GM19467 (cell line): Measurements from ENCODE around the gene ZNF862.

ENCODE experiments used
- ATAC-seq: cut with Tn5 transposase; IDR thresholded peaks from one replicate; pipeline ENCODE4 v1.9.1; 2021; ENCODE audit warnings: mild to moderate bottlenecking, moderate library complexity; ENCODE audit not compliant: unreplicated experiment

Gene ZNF862

GRCh38 chr7:149809215-149809614 lies 29.0 kb upstream of the ZNF862 start:
- no peak for ATAC-seq

DNA sequence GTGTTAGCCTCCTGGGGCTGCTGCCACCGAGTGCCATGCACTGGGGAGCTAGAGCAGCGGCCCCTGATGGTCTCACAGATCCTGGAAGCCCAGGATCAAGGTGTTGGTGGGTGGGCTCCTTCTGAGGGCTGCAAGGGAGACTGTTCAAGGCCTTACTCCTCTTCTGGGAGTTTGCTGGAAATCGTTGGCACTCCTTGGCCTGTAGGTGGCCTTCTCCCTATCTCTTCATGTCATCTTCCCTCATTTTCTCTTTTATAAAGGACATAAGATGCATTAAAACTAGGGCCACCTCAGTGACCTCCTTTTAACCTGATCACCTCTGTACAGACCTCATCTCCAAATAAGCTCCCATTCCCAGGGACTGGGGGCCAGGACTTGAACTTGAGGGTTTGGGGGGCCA lies 27.0 kb upstream of the ZNF862 start:
- ATAC-seq, result no peak

DNA sequence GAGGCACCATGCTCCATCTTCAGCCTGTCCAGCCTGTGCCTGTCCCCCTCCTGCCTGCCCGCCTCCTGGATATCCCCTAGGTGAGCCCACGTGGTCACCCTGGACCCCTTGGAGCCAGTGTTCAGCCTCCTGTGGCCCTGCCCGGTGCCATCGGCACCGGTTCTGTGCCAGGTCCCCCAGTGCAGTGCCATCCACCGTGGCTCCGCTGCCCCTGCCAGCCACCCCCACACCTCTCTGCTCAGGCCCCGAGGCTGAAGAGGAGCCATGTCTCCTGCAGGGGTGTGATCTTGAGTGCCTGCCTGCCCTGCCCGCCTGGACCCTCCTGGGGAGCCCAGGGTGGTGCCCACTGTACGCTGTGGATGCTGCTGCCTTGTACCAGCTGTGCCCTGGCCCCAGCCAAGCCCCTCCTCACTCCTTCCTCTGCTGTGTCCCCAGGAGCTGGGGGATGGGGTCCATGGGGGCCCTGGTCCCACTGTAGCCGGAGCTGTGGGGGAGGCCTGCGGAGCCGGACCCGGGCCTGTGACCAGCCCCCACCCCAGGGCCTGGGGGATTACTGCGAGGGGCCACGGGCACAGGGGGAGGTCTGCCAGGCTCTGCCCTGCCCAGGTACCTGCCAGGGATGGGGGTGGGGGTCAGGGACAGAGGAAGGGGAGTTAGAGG lies 26.2 kb upstream of the ZNF862 start:
- ATAC-seq, result no peak

GRCh38 chr7:149813254-149814035 lies 24.7 kb upstream of the ZNF862 start:
- no peak for ATAC-seq

- no peak for ATAC-seq
Observed at GRCh38 chr7:149814494-149814893, 23.7 kb upstream of the ZNF862 start.

GRCh38 chr7:149815121-149815520 lies 23.1 kb upstream of the ZNF862 start:
- no peak for ATAC-seq

DNA sequence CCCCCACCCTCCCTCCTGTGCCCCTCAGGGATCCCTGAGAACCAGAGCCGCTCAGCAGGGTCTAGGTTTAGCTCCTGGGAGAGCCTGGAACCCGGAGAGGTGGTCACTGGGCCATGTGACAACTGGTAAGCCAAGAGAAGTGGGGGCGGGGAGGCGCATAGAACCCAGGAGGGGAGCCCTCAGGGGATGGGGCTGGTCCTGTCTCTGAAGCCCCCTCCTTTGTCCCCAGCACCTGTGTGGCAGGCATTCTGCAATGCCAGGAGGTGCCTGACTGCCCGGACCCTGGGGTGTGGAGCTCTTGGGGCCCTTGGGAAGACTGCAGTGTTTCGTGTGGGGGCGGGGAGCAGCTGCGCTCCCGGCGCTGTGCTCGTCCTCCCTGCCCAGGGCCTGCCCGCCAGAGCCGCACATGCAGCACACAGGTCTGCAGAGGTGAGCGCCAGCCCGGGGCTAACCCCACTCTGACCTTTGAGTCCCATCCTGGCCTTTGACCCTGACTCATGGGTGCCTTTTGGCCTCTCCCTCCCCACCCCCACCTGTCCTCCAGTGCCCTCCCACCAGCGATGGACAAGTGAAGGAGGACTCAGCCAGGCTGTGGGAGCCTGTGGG lies 22.4 kb upstream of the ZNF862 start:
- no peak for ATAC-seq

GRCh38 chr7:149816267-149816751 lies 21.9 kb upstream of the ZNF862 start:
- ATAC-seq, result no peak

DNA sequence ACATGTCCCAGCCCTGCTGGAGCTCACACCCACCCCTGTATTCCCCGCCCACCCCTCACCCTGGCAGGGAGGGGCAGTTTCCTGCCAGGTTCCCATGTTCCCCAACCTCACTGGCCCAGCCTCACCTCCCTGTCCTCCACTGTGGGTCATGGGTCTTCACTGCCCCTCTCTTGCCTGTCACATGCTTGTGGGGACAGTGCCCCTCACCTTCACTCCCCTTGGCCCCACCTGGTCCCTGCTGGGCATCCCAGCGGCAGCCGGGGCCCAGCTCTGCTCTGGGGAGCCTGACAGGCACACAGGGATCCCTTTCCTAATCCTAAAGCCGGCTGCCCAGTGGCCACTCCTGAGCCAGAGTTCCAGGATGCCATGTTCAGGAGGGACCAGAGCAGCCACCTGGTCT lies 21.4 kb upstream of the ZNF862 start:
- no peak for ATAC-seq

GRCh38 chr7:149817301-149817771 lies 20.8 kb upstream of the ZNF862 start:
- ATAC-seq, result no peak

DNA sequence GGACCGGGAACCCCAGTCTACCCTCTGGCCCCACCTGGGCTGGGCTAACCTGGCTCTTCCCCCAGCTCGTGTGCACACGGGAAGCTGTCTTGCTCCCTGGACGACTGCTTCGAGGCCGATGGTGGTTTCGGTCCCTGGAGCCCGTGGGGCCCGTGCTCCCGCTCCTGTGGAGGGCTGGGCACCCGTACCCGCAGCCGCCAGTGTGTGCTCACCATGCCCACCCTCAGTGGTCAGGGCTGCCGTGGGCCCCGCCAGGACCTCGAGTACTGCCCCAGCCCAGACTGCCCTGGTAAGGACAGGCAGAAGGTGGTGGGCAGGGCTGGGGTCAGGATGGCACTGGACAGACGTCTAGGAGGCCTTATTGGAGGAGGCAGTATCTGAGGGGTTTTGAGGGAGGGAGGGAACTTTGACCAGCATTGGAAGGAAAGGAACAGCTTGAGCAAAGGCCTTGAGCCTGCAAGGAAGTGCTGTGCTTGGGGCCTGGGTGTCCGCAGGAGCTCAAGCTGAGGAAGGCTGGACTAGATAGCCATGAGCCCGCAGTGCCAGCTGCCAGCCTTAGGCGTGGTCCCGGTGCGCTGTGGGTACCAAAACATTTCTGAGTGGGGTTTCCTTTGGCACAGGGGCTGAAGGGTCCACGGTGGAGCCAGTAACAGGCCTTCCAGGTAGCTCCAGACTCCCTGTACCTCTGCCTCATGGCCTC lies 20.2 kb upstream of the ZNF862 start:
- no peak for ATAC-seq

- ATAC-seq, result no peak
Observed at GRCh38 chr7:149818536-149818840, 19.7 kb upstream of the ZNF862 start.

GRCh38 chr7:149819141-149819960 lies 18.8 kb upstream of the ZNF862 start:
- no peak for ATAC-seq

DNA sequence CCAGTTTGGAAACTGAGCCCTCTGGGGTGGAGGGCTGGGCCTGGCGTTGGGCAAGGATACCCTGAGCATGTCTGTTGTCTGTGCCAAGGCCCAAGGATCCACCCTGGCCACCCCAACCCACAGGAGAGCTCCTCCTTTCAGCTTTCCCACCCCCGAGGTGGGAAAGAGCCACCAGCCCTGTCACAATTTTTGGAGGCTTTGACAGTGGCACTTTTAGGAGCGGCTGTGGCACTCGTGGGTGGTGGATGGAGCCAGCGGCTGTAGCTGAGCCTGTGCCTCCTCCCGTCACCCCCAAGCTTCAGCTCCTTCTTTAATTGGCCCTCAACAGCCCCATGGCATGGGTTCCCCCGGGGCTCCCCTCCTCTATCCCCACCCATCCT lies 18.2 kb upstream of the ZNF862 start:
- no peak for ATAC-seq

DNA sequence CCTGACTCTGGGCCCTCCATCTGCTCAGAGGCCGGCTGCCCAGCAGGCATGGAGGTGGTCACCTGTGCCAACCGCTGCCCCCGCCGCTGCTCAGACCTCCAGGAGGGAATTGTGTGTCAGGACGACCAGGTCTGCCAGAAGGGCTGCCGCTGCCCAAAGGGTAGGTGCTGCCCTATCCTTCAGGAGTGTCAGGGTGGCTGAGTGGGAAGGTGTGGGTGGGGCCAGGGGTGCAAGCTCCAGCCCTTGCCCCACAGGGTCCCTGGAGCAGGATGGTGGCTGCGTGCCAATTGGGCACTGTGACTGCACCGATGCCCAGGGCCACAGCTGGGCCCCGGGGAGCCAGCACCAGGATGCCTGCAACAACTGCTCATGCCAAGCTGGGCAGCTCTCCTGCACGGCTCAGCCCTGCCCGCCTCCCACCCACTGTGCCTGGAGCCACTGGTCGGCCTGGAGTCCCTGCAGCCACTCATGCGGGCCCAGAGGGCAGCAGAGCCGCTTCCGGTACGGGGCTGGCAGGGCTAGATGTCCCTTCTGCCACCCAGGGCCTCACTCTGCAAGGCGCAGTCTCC lies 17.5 kb upstream of the ZNF862 start:
- no peak for ATAC-seq

DNA sequence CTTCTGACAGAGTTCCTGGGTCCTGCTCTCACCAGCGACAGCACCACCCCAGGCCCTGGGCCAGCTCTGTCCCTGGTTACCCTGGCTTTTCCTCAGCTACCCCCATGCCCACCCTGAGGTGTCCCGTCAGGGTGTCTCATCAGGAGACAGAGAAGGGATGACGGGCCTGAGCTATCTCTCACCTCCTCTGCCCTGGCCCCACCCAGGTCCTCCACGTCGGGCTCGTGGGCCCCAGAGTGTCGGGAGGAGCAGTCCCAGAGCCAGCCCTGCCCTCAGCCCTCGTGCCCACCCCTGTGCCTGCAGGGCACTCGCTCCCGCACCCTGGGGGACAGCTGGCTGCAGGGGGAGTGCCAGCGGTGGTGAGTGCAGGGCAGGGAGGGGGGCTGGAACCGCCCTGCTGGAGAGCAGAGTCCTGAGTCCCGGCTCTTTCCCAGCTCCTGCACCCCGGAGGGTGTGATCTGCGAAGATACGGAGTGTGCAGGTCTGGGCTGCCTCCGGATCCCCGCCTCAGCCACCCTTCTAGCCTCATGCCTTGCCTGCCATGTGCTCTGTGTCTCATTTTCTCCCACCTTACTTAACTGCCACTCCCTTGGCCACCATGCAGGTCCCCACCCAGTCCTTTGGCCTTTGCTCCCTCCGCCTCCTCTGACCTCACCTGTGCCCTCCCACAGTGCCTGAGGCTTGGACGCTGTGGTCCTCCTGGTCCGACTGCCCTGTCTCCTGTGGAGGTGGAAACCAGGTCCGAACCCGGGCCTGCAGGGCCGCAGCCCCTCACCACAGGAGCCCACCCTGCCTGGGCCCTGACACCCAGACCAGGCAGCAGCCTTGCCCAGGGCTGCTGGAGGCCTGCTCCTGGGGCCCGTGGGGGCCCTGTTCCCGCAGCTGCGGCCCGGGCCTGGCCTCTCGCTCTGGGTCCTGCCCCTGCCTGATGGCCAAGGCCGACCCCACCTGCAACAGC lies 16.7 kb upstream of the ZNF862 start:
- no peak for ATAC-seq

- no peak for ATAC-seq
Observed at GRCh38 chr7:149822353-149822943, 15.7 kb upstream of the ZNF862 start.

- ATAC-seq, result no peak
Observed at GRCh38 chr7:149823191-149823630, 15.0 kb upstream of the ZNF862 start.
